Mucosa of descending colon (tissue), 3 donors: ENCODE results near the gene LNX2. TPM values are rescaled to one million over a fixed set of nuclear protein-coding genes. Genes with fewer than 3 reads are reported as not detected.

Source experiments
- ATAC-seq: fragments of 200-7000 bp; cut with Tn5 transposase; one replicate; pipeline ENCODE4 v1.9.1; 2020; ENCODE audit warnings: mild to moderate bottlenecking, moderate library complexity
- DNase-seq, 3 donors: peaks; one replicate each; pipeline ENCODE4 v3.0.0-alpha.2; 2020
- H3K36me3 ChIP-seq: fragments of 200-600 bp; one replicate; pipeline ENCODE4 v1.8.0; 2021; ENCODE audit warnings: low read depth, mild to moderate bottlenecking
- H3K4me1 ChIP-seq: fragments of 200-600 bp; one replicate; pipeline ENCODE4 v1.8.0; 2021; ENCODE audit warnings: low read depth, mild to moderate bottlenecking
- H3K4me3 ChIP-seq: fragments of 200-600 bp; one replicate; pipeline ENCODE4 v1.8.0; 2021; ENCODE audit warnings: mild to moderate bottlenecking
- H3K9me3 ChIP-seq: fragments of 200-600 bp; one replicate; pipeline ENCODE4 v1.8.0; 2021; ENCODE audit warnings: mild to moderate bottlenecking
- CTCF ChIP-seq: fragments of 200-600 bp; IDR thresholded peaks from one replicate; pipeline ENCODE4 v1.8.0; 2022; ENCODE audit warnings: antibody characterized with exemption, mild to moderate bottlenecking
- intact Hi-C, 2 donors: fragments of 100-400 bp; cut with DNase I in 1 of 2; cut with micrococcal nuclease in 1 of 2; formaldehyde crosslinking; loops; one replicate each; pipeline versions ENCODE4 v1.11.0 to v1.11.1; 2022; cut with DNase I, micrococcal nuclease
- total RNA-seq, 3 donors: library from RNA; stranded (reverse); fragmentation: NEBNext Ultra II Directional in 2 of 3; extraction: Animal tissue kit (Norgen Biotek cat#: 25700) in 2 of 3; gene quantifications; one replicate each; pipeline versions ENCODE4 v1.2.1 to v1.2.4, GENCODE V29; 2021 to 2023
- donor health status: DM: no; HTN: no; CAD: no; lungs with moderate emphysema.
- donor health status: DM: no; HTN: no; CAD: no.
- donor health status: DM: no; HTN: yes; CAD: no.

The LNX2 gene
- total RNA-seq, 3 donors from 2014 or later: 20.0 to 34.0 (median 26.2) TPM

- intact Hi-C loops: no loop called here
- TF ChIP-seq CTCF: no peak
- no peaks in the 10 kb centered on the region for H3K36me3 ChIP-seq
- H3K4me1 ChIP-seq: no peaks in the 10 kb centered on the region
- no peak for DNase-seq
- no peaks in the 10 kb centered on the region for H3K9me3 ChIP-seq
- no peak overlapping the region for H3K4me3 ChIP-seq
- ATAC-seq: no peak
Observed at GRCh38 chr13:27663947-27664346, 43.6 kb upstream of the LNX2 start.

GRCh38 chr13:27662738-27663470, 42.6 kb upstream of the LNX2 start:
- intact Hi-C loops: no loop called here
- H3K9me3 ChIP-seq: no peaks in the 10 kb centered on the region
- ATAC-seq (no peak), DNase-seq (no peak)
- no peak overlapping the region for H3K4me3 ChIP-seq
- TF ChIP-seq CTCF: no peak
- no peaks in the 10 kb centered on the region for H3K36me3 ChIP-seq
- H3K4me1 ChIP-seq: no peaks in the 10 kb centered on the region

GRCh38 chr13:27661017-27661416, 40.7 kb upstream of the LNX2 start:
- DNase-seq (no peak), ATAC-seq (no peak)
- Histone ChIP-seq H3K36me3 (no peaks in the 10 kb centered on the region), H3K9me3 (no peaks in the 10 kb centered on the region), H3K4me1 (no peaks in the 10 kb centered on the region), H3K4me3 (no peak overlapping the region)
- TF ChIP-seq CTCF: no peak
- intact Hi-C loops: no loop called here

- TF ChIP-seq CTCF: no peak
- Histone ChIP-seq H3K9me3 (no peaks in the 10 kb centered on the region), H3K4me3 (no peak overlapping the region), H3K4me1 (no peaks in the 10 kb centered on the region), H3K36me3 (no peaks in the 10 kb centered on the region)
- intact Hi-C loops: no loop called here
- ATAC-seq: no peak
- DNase-seq: no peak
Observed at GRCh38 chr13:27660511-27660910, 40.2 kb upstream of the LNX2 start.

- TF ChIP-seq CTCF: no peak
- H3K9me3 ChIP-seq: no peaks in the 10 kb centered on the region
Observed at GRCh38 chr13:27659145-27659865, 39.0 kb upstream of the LNX2 start.

More at GRCh38 chr13:27659145-27659865, 39.0 kb upstream of the LNX2 start:
- Histone ChIP-seq H3K36me3 (no peaks in the 10 kb centered on the region), H3K4me1 (no peaks in the 10 kb centered on the region), H3K4me3 (no peak overlapping the region)
- DNase-seq: no peak
- ATAC-seq: no peak
- intact Hi-C loops: no loop called here
